HG02798 (cell line): Measurements from ENCODE around the gene BEST2.
"Not testable (repeated sequence)": the region's sequence is repeated elsewhere in the genome, so short reads cannot be mapped to it uniquely, and the experiment has no call there.

Source experiments
- ATAC-seq: cut with Tn5 transposase; IDR thresholded peaks from one replicate; pipeline ENCODE4 v1.9.1; 2021; ENCODE audit warnings: mild to moderate bottlenecking; ENCODE audit not compliant: unreplicated experiment, poor library complexity

BEST2 gene

GRCh38 chr19:12796146-12797071 lies 44.8 kb downstream of the BEST2 start:
- no peak for ATAC-seq

GRCh38 chr19:12797141-12797587 lies 45.6 kb downstream of the BEST2 start:
- no peak for ATAC-seq

- ATAC-seq = not testable (repeated sequence)
These were observed 46.0 kb downstream of the BEST2 start for GRCh38 chr19:12797607-12798006.

DNA sequence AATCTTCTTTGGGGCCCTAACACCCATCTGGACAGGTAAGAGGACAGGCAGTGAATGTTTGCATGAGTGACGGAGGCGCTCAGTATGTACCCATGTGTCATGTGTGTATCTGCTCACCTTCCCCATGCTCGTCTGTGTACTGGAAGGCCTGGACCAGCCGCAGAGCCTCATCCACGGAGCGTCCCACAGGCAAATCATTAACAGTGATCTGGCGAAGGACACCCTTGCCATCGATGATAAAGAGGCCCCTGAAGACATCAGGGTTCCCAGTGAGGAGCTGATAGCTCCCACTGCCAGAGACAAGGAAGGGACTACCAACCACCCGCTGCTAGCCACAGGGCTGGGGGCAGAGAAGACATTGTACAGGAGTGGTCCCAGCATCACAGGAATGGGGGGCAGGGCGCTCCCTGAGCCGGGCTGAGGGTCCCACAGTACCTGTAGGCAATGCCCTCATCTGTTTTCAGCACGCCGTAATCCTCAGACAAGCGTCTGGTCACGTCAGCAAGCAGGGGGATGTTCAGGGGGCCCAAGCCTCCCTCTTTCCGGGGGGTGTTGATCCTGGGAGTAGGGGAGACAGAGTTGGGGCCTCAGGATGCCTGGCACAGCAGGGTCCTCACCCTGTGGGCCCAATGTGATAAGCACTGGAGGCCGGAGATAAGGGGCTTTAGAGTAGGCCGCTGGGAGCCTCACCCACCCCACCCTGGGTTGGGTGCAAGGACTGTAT lies 48.3 kb downstream of the BEST2 start:
- ATAC-seq = no peak

DNA sequence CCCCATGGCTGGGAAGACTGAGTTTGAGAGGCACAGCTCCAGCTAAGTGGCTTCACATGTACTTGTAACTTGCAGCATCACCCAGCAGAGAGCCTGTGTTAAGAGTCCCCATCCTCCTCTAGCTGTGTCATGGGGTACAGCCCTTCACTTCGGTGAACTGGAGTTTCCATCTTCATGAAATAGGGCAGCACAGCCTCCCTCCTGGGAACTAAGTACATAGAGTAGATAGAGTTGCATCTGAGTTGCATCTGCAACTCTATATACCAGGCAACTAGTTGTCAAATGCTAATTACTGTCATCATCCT lies 48.8 kb downstream of the BEST2 start:
- ATAC-seq = no peak

DNA sequence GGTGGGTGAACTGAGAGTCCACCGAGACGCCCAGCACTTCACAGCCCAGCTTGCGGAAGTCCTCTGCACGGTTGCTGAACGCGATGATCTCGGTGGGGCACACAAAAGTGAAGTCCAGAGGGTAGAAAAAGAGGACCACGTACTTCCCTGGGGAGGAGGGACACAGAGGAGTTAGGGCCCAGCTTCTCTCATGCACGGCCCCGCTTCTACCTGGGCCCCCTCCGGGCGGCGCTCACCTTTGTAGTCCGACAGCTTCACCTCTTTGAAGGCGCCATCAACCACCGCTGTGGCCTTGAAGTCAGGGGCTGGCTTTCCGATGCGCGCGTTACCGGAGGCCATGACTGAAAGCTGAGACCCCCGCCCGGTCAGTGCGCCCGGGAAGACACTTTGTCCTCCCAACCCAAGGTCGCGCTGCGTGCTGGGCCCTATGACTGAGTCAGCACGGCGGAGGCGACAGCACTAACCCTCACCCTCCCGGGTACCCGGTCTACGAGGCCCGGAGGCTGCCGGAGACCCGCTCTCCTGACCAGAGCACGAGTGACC lies 49.4 kb downstream of the BEST2 start:
- ATAC-seq = no peak

GRCh38 chr19:12801466-12802266 lies 50.1 kb downstream of the BEST2 start, which contains the start of the genes PRDX2 and THSD8:
Gene PRDX2, minus strand, starts transcription at chr19:12801800. Its CDS starts 539 bp downstream, at chr19:12801261.
Gene THSD8, plus strand, starts transcription at chr19:12802069. Its CDS starts 3 bp downstream, at chr19:12802072.
- peak; percentile 49 for ATAC-seq

DNA sequence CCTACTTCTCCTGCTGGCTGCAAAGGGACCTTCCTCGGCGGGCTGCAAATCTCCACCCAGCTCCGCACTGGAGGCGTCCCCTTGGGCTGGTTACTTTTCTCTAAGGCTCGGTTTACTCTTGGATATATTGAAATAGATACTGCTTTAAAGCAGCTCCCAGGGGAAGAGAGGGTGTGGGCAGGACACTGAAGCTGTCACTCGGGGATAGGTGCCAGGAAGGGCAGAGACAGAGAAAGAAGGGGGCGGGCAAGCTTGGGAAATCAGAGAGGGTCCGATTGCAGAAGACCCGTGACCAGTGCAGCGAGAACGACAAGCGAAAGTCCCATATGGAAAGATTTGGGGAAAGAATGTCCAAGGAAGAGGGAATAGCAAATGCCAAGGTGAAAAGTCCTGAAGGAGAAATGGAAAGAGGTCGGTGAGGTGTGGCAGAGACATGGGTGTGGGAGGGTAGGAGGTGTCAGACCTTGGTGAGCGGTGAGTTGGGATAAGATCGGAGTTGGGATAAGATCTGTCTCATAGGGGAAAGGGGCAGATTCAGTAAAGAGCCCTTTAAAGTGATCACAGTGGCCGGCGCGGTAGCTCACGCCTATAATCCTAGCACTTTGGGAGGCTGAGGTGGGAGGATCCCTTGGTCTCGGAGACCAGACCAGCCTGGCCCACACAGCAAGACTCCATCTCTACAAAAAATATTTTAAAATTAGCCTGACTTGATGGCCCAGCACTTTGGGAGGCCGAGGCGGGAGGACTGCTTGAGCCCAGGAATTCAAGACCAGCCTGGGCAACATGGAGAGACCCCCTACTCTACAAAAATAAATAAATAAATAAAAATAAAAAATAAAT lies 50.9 kb downstream of the BEST2 start:
- no peak for ATAC-seq

DNA sequence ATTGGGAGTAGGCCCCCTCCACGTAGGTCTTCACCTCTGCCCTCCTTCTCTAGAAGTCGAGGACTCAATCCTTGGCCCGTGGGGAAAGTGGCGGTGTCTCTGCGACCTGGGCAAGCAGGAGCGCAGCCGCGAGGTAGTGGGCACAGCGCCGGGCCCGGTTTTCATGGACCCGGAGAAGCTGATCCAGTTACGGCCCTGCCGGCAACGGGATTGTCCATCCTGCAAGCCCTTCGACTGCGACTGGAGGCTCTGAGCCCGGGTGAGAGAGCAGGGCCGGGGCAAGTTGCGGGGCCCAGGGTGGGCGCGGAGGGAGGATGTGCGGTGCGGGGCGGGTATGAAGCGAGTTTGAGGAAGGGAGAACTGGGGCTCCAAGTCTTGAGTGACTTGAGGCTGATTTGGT lies 52.5 kb downstream of the BEST2 start:
- no peak for ATAC-seq

GRCh38 chr19:12806242-12807081 lies 54.9 kb downstream of the BEST2 start, which contains the start of gene RNASEH2A:
Gene RNASEH2A, plus strand, starts transcription at chr19:12806584. Its CDS starts 90 bp downstream, at chr19:12806674.
- ATAC-seq = peak; percentile 81
